WTC11 (cell line): ENCODE results near the gene NBL1. TPM values are rescaled to one million over a fixed set of nuclear protein-coding genes. Genes with fewer than 3 reads are reported as not detected.

Experiments
- ATF1 ChIP-seq: sonication (generic); formaldehyde crosslinking; IDR thresholded peaks from 2 replicates; pipeline ENCODE4 v1.8.1; 2023; ENCODE audit warnings: mild to moderate bottlenecking, moderate library complexity, missing genetic modification reagents
- CBFB ChIP-seq: sonication (generic); formaldehyde crosslinking; IDR thresholded peaks from 2 replicates; pipeline ENCODE4 v1.8.1; 2022; ENCODE audit warnings: mild to moderate bottlenecking, low read depth, missing genetic modification reagents
- ESRRA ChIP-seq: sonication (generic); formaldehyde crosslinking; IDR thresholded peaks from 2 replicates; pipeline ENCODE4 v1.8.1; 2022; ENCODE audit warnings: mild to moderate bottlenecking, missing genetic modification reagents, borderline replicate concordance
- FOXK1 ChIP-seq: sonication (generic); formaldehyde crosslinking; IDR thresholded peaks from 2 replicates; pipeline ENCODE4 v1.8.0; 2022; ENCODE audit warnings: mild to moderate bottlenecking, moderate library complexity, missing genetic modification reagents
- FOXP1 ChIP-seq: sonication (generic); formaldehyde crosslinking; IDR thresholded peaks from 2 replicates; pipeline ENCODE4 v1.8.0; 2022; ENCODE audit warnings: missing genetic modification reagents, mild to moderate bottlenecking, moderate library complexity, borderline replicate concordance
- GTF2I ChIP-seq: fragments of 250-450 bp; sonication (Bioruptor Pico); conservative IDR thresholded peaks from 2 replicates; pipeline ENCODE4 v1.4.0; 2021; ENCODE audit warnings: mild to moderate bottlenecking
- HMGA2 ChIP-seq: fragments of 250-450 bp; sonication (Bioruptor Pico); IDR thresholded peaks from 2 replicates; pipeline ENCODE4 v1.4.0; 2021; ENCODE audit warnings: mild to moderate bottlenecking, moderate library complexity
- NR1H2 ChIP-seq: sonication (generic); formaldehyde crosslinking; IDR thresholded peaks from 2 replicates; pipeline ENCODE4 v1.9.0; 2021; ENCODE audit warnings: mild to moderate bottlenecking, moderate library complexity, missing genetic modification reagents
- OVOL2 ChIP-seq: fragments of 250-450 bp; sonication (Bioruptor Pico); IDR thresholded peaks from 2 replicates; pipeline ENCODE4 v1.9.0; 2021; ENCODE audit warnings: mild to moderate bottlenecking, borderline replicate concordance
- PRRX2 ChIP-seq: fragments of 250-450 bp; sonication (Bioruptor Pico); IDR thresholded peaks from 2 replicates; pipeline ENCODE4 v1.8.0; 2021; ENCODE audit warnings: mild to moderate bottlenecking
- RELA ChIP-seq: sonication (generic); formaldehyde crosslinking; IDR thresholded peaks from 2 replicates; pipeline ENCODE4 v1.8.1; 2022; ENCODE audit warnings: missing genetic modification reagents, mild to moderate bottlenecking, borderline replicate concordance
- RORB ChIP-seq: fragments of 250-450 bp; sonication (Bioruptor Pico); IDR thresholded peaks from 2 replicates; pipeline ENCODE4 v1.9.0; 2021; ENCODE audit warnings: mild to moderate bottlenecking
- SMAD3 ChIP-seq: sonication (generic); formaldehyde crosslinking; IDR thresholded peaks from 2 replicates; pipeline ENCODE4 v1.8.0; 2022; ENCODE audit warnings: missing genetic modification reagents, mild to moderate bottlenecking, borderline replicate concordance
- ZNF138 ChIP-seq: sonication (generic); formaldehyde crosslinking; conservative IDR thresholded peaks from 2 replicates; pipeline ENCODE4 v1.8.1; 2022; ENCODE audit warnings: mild to moderate bottlenecking, moderate library complexity, missing genetic modification reagents
- ZNF232 ChIP-seq: sonication (generic); formaldehyde crosslinking; IDR thresholded peaks from 2 replicates; pipeline ENCODE4 v1.8.0; 2022; ENCODE audit warnings: mild to moderate bottlenecking, missing genetic modification reagents
- total RNA-seq: library from RNA; stranded (reverse); gene quantifications from 3 replicates; pipeline ENCODE4 v1.2.3, GENCODE V29; 2021
- TF ChIP-seq, protein P1 (sequence below): sonication (generic); formaldehyde crosslinking; IDR thresholded peaks from 2 replicates; pipeline ENCODE4 v1.8.1; 2022; ENCODE audit warnings: missing genetic modification reagents, borderline replicate concordance
- TF ChIP-seq, protein P2 (sequence below): sonication (generic); formaldehyde crosslinking; IDR thresholded peaks from 2 replicates; pipeline ENCODE4 v1.8.0; 2022; ENCODE audit warnings: mild to moderate bottlenecking, missing genetic modification reagents
- TF ChIP-seq, protein P3 (sequence below): fragments of 250-450 bp; sonication (Bioruptor Pico); IDR thresholded peaks from 2 replicates; pipeline ENCODE4 v1.9.0; 2021; ENCODE audit warnings: mild to moderate bottlenecking, borderline replicate concordance
- TF ChIP-seq, protein P4 (sequence below): sonication (generic); formaldehyde crosslinking; IDR thresholded peaks from 2 replicates; pipeline ENCODE4 v1.8.0; 2022; ENCODE audit warnings: mild to moderate bottlenecking, missing genetic modification reagents
- TF ChIP-seq, protein P5 (sequence below): fragments of 250-450 bp; sonication (Bioruptor Pico); IDR thresholded peaks from 2 replicates; pipeline ENCODE4 v2.1.2; 2022; ENCODE audit warnings: mild to moderate bottlenecking, moderate library complexity
- TF ChIP-seq, protein P6 (sequence below): sonication (generic); formaldehyde crosslinking; IDR thresholded peaks from 2 replicates; pipeline ENCODE4 v1.8.1; 2022; ENCODE audit warnings: mild to moderate bottlenecking, moderate library complexity, missing genetic modification reagents
- TF ChIP-seq, protein P7 (sequence below): sonication (generic); formaldehyde crosslinking; IDR thresholded peaks from 2 replicates; pipeline ENCODE4 v1.8.0; 2023; ENCODE audit warnings: missing genetic modification reagents, mild to moderate bottlenecking, borderline replicate concordance
- TF ChIP-seq, protein P8 (sequence below): fragments of 250-450 bp; sonication (Bioruptor Pico); IDR thresholded peaks from 2 replicates; pipeline ENCODE4 v1.9.0; 2021; ENCODE audit warnings: mild to moderate bottlenecking

The NBL1 gene
- total RNA-seq, 1 experiment from 2014 or later, result 17.1 TPM

DNA sequence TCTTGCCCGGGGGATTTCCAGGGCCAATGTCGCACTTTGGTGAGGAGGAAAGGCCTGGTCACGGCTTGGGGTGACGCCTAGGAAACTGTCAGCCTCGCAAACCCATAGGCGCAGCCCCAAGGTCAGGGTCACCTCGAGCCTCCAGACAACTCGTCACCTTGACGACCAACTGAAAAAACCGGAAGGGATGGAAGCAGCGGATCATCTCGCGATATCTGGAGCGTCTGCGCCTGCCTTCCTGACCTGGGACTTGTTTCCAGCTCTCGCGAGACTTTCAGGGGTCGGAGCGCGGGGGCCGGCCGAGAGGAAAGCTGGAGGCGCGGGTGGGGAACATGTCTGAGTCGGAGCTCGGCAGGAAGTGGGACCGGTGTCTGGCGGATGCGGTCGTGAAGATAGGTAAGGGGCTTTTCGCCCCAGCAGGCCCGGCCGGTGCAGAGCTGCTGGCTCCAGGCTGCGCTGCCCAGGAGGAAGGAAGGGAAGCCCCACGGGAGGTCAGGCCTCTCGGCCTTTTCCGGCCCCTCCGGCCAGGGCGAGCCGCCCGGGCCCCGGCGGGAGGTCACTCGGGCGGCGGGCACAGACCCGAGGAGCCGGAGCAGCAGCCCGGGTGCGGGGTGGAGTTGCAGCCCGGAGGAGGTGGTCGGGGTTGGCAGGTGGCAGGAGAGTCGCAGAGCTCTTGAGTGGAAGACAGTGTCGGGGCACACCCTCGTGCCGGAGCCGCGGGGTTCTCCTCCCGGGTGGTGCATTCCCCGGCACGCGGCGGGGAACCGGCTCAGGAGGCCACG, 47.2 kb upstream of the NBL1 start (continued):
- TF ChIP-seq, protein P1, sequence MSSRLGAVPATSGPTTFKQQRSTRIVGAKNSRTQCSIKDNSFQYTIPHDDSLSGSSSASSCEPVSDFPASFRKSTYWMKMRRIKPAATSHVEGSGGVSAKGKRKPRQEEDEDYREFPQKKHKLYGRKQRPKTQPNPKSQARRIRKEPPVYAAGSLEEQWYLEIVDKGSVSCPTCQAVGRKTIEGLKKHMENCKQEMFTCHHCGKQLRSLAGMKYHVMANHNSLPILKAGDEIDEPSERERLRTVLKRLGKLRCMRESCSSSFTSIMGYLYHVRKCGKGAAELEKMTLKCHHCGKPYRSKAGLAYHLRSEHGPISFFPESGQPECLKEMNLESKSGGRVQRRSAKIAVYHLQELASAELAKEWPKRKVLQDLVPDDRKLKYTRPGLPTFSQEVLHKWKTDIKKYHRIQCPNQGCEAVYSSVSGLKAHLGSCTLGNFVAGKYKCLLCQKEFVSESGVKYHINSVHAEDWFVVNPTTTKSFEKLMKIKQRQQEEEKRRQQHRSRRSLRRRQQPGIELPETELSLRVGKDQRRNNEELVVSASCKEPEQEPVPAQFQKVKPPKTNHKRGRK (CRISPR knock-in tag), result no peak
- TF ChIP-seq ESRRA (CRISPR knock-in tag) (peak; percentile 97), FOXK1 (CRISPR knock-in tag) (peak; percentile 65), CBFB (CRISPR knock-in tag) (no peak), RORB (CRISPR knock-in tag) (no peak), ZNF232 (CRISPR knock-in tag) (0 out of 2 replicates have a peak, but pooled peaks have one; percentile 60), PRRX2 (no peak), HMGA2 (no peak), SMAD3 (peak; percentile 77; the same call in 1 of the 2 replicates), ZNF138 (no peak), RELA (CRISPR knock-in tag) (no peak), NR1H2 (no peak), OVOL2 (no peak), FOXP1 (CRISPR knock-in tag) (peak; percentile 80), GTF2I (CRISPR knock-in tag) (no peak), ATF1 (CRISPR knock-in tag) (no peak)
- TF ChIP-seq, protein P2, sequence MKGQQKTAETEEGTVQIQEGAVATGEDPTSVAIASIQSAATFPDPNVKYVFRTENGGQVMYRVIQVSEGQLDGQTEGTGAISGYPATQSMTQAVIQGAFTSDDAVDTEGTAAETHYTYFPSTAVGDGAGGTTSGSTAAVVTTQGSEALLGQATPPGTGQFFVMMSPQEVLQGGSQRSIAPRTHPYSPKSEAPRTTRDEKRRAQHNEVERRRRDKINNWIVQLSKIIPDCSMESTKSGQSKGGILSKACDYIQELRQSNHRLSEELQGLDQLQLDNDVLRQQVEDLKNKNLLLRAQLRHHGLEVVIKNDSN (CRISPR knock-in tag), result no peak; the same call in 1 of the 2 replicates
- TF ChIP-seq, protein P3, sequence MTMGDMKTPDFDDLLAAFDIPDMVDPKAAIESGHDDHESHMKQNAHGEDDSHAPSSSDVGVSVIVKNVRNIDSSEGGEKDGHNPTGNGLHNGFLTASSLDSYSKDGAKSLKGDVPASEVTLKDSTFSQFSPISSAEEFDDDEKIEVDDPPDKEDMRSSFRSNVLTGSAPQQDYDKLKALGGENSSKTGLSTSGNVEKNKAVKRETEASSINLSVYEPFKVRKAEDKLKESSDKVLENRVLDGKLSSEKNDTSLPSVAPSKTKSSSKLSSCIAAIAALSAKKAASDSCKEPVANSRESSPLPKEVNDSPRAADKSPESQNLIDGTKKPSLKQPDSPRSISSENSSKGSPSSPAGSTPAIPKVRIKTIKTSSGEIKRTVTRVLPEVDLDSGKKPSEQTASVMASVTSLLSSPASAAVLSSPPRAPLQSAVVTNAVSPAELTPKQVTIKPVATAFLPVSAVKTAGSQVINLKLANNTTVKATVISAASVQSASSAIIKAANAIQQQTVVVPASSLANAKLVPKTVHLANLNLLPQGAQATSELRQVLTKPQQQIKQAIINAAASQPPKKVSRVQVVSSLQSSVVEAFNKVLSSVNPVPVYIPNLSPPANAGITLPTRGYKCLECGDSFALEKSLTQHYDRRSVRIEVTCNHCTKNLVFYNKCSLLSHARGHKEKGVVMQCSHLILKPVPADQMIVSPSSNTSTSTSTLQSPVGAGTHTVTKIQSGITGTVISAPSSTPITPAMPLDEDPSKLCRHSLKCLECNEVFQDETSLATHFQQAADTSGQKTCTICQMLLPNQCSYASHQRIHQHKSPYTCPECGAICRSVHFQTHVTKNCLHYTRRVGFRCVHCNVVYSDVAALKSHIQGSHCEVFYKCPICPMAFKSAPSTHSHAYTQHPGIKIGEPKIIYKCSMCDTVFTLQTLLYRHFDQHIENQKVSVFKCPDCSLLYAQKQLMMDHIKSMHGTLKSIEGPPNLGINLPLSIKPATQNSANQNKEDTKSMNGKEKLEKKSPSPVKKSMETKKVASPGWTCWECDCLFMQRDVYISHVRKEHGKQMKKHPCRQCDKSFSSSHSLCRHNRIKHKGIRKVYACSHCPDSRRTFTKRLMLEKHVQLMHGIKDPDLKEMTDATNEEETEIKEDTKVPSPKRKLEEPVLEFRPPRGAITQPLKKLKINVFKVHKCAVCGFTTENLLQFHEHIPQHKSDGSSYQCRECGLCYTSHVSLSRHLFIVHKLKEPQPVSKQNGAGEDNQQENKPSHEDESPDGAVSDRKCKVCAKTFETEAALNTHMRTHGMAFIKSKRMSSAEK (CRISPR knock-in tag), result no peak
- TF ChIP-seq, protein P4, sequence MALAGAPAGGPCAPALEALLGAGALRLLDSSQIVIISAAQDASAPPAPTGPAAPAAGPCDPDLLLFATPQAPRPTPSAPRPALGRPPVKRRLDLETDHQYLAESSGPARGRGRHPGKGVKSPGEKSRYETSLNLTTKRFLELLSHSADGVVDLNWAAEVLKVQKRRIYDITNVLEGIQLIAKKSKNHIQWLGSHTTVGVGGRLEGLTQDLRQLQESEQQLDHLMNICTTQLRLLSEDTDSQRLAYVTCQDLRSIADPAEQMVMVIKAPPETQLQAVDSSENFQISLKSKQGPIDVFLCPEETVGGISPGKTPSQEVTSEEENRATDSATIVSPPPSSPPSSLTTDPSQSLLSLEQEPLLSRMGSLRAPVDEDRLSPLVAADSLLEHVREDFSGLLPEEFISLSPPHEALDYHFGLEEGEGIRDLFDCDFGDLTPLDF (CRISPR knock-in tag), result no peak; the same call in 1 of the 2 replicates
- TF ChIP-seq, protein P5, sequence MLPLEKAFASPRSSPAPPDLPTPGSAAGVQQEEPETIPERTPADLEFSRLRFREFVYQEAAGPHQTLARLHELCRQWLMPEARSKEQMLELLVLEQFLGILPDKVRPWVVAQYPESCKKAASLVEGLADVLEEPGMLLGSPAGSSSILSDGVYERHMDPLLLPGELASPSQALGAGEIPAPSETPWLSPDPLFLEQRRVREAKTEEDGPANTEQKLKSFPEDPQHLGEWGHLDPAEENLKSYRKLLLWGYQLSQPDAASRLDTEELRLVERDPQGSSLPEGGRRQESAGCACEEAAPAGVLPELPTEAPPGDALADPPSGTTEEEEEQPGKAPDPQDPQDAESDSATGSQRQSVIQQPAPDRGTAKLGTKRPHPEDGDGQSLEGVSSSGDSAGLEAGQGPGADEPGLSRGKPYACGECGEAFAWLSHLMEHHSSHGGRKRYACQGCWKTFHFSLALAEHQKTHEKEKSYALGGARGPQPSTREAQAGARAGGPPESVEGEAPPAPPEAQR (CRISPR knock-in tag), result no peak
- TF ChIP-seq, protein P6, sequence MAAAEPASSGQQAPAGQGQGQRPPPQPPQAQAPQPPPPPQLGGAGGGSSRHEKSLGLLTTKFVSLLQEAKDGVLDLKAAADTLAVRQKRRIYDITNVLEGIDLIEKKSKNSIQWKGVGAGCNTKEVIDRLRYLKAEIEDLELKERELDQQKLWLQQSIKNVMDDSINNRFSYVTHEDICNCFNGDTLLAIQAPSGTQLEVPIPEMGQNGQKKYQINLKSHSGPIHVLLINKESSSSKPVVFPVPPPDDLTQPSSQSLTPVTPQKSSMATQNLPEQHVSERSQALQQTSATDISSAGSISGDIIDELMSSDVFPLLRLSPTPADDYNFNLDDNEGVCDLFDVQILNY (CRISPR knock-in tag), result peak; percentile 60; the same call in 1 of the 2 replicates
- TF ChIP-seq, protein P7, sequence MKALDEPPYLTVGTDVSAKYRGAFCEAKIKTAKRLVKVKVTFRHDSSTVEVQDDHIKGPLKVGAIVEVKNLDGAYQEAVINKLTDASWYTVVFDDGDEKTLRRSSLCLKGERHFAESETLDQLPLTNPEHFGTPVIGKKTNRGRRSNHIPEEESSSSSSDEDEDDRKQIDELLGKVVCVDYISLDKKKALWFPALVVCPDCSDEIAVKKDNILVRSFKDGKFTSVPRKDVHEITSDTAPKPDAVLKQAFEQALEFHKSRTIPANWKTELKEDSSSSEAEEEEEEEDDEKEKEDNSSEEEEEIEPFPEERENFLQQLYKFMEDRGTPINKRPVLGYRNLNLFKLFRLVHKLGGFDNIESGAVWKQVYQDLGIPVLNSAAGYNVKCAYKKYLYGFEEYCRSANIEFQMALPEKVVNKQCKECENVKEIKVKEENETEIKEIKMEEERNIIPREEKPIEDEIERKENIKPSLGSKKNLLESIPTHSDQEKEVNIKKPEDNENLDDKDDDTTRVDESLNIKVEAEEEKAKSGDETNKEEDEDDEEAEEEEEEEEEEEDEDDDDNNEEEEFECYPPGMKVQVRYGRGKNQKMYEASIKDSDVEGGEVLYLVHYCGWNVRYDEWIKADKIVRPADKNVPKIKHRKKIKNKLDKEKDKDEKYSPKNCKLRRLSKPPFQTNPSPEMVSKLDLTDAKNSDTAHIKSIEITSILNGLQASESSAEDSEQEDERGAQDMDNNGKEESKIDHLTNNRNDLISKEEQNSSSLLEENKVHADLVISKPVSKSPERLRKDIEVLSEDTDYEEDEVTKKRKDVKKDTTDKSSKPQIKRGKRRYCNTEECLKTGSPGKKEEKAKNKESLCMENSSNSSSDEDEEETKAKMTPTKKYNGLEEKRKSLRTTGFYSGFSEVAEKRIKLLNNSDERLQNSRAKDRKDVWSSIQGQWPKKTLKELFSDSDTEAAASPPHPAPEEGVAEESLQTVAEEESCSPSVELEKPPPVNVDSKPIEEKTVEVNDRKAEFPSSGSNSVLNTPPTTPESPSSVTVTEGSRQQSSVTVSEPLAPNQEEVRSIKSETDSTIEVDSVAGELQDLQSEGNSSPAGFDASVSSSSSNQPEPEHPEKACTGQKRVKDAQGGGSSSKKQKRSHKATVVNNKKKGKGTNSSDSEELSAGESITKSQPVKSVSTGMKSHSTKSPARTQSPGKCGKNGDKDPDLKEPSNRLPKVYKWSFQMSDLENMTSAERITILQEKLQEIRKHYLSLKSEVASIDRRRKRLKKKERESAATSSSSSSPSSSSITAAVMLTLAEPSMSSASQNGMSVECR (CRISPR knock-in tag), result peak; percentile 83
- TF ChIP-seq, protein P8, sequence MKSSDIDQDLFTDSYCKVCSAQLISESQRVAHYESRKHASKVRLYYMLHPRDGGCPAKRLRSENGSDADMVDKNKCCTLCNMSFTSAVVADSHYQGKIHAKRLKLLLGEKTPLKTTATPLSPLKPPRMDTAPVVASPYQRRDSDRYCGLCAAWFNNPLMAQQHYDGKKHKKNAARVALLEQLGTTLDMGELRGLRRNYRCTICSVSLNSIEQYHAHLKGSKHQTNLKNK, result no peak
